H9 (cell line): Measurements from ENCODE around the gene HYAL2. TPM values are rescaled to one million over a fixed set of nuclear protein-coding genes. Genes with fewer than 3 reads are reported as not detected.
A peak's percentile ranks its signal among the peaks of the same experiment; 100 is the strongest.

Source experiments
- DNase-seq: peaks from one replicate; pipeline ENCODE4 v3.0.0-alpha.2; 2017
- H2AFZ ChIP-seq: one replicate; pipeline ENCODE4 v1.6.1; 2013; ENCODE audit warnings: mild to moderate bottlenecking, low read length, control low read depth, moderate library complexity
- H2AK5ac ChIP-seq: 2 replicates; pipeline ENCODE4 v1.6.1; 2013; ENCODE audit warnings: low read length, control low read depth, mixed read lengths; ENCODE audit not compliant: insufficient read length
- H2BK120ac ChIP-seq: one replicate; pipeline ENCODE4 v1.6.1; 2013; ENCODE audit warnings: low read depth, mild to moderate bottlenecking, low read length, control low read depth, inconsistent platforms; ENCODE audit not compliant: poor library complexity, severe bottlenecking
- H2BK12ac ChIP-seq: 2 replicates; pipeline ENCODE4 v1.6.1; 2013; ENCODE audit warnings: low read length, control low read depth, mixed read lengths, low read depth; ENCODE audit not compliant: insufficient read length
- H2BK15ac ChIP-seq: 2 replicates; pipeline ENCODE4 v1.6.1; 2013; ENCODE audit warnings: low read depth, low read length, control low read depth
- H2BK20ac ChIP-seq: one replicate; pipeline ENCODE4 v1.6.1; 2013; ENCODE audit warnings: low read depth, mild to moderate bottlenecking, low read length, control low read depth, inconsistent platforms; ENCODE audit not compliant: poor library complexity, severe bottlenecking
- H2BK5ac ChIP-seq: 2 replicates; pipeline ENCODE4 v1.6.1; 2013; ENCODE audit warnings: low read length, control low read depth, mixed read lengths; ENCODE audit not compliant: insufficient read length
- H3K14ac ChIP-seq: 2 replicates; pipeline ENCODE4 v1.6.1; 2013; ENCODE audit warnings: low read length, control low read depth; ENCODE audit not compliant: insufficient read depth
- H3K18ac ChIP-seq: 2 replicates; pipeline ENCODE4 v1.6.1; 2013; ENCODE audit warnings: low read depth, mild to moderate bottlenecking, mixed read lengths, low read length, control low read depth; ENCODE audit not compliant: insufficient read length
- H3K23ac ChIP-seq: 2 replicates; pipeline ENCODE4 v1.6.1; 2013; ENCODE audit warnings: low read length, control low read depth, mixed read lengths, low read depth; ENCODE audit not compliant: insufficient read length
- H3K23me2 ChIP-seq: 2 replicates; pipeline ENCODE4 v1.6.1; 2013; ENCODE audit warnings: low read depth, mild to moderate bottlenecking, mixed read lengths, low read length, control low read depth; ENCODE audit not compliant: insufficient read length, poor library complexity, severe bottlenecking
- H3K27ac ChIP-seq: 2 replicates; pipeline ENCODE4 v1.5.1; 2013; ENCODE audit warnings: low read length, control low read depth, mixed read lengths, low read depth; ENCODE audit not compliant: insufficient read length
- H3K27me3 ChIP-seq: 2 replicates; pipeline ENCODE4 v1.6.1; 2013; ENCODE audit warnings: low read length, control low read depth, inconsistent platforms; ENCODE audit not compliant: insufficient read depth
- H3K4ac ChIP-seq: 2 replicates; pipeline ENCODE4 v1.6.1; 2013; ENCODE audit warnings: low read depth, mild to moderate bottlenecking, control low read depth, inconsistent platforms, low read length, moderate library complexity
- H3K4me1 ChIP-seq: 2 replicates; pipeline ENCODE4 v1.6.1; 2013; ENCODE audit warnings: low read length, control low read depth, inconsistent platforms; ENCODE audit not compliant: insufficient read depth
- H3K4me2 ChIP-seq: 2 replicates; pipeline ENCODE4 v1.6.1; 2013; ENCODE audit warnings: low read length, control low read depth, mixed read lengths; ENCODE audit not compliant: insufficient read length, insufficient read depth
- H3K56ac ChIP-seq: 2 replicates; pipeline ENCODE4 v1.6.1; 2013; ENCODE audit warnings: low read depth, mild to moderate bottlenecking, mixed read lengths, low read length, control low read depth; ENCODE audit not compliant: insufficient read length
- H3K79me1 ChIP-seq: 2 replicates; pipeline ENCODE4 v1.6.1; 2013; ENCODE audit warnings: low read depth, mild to moderate bottlenecking, moderate library complexity, low read length, control low read depth, inconsistent platforms; ENCODE audit not compliant: insufficient read depth, poor library complexity, severe bottlenecking
- H3K79me2 ChIP-seq: 2 replicates; pipeline ENCODE4 v1.6.1; 2013; ENCODE audit warnings: low read length, control low read depth, inconsistent platforms; ENCODE audit not compliant: insufficient read depth
- H3K9ac ChIP-seq: 2 replicates; pipeline ENCODE4 v1.6.1; 2013; ENCODE audit warnings: low read length, control low read depth, mixed read lengths; ENCODE audit not compliant: insufficient read length; ENCODE audit errors: extremely low read depth
- H3K9me3 ChIP-seq: one replicate; pipeline ENCODE4 v1.6.1; 2013; ENCODE audit warnings: low read depth, low read length, inconsistent platforms; ENCODE audit not compliant: control insufficient read depth
- H3T11ph ChIP-seq: one replicate; pipeline ENCODE4 v1.6.1; 2013; ENCODE audit warnings: mild to moderate bottlenecking, low read length, control low read depth, inconsistent platforms
- H4K20me1 ChIP-seq: one replicate; pipeline ENCODE4 v1.6.1; 2013; ENCODE audit not compliant: control insufficient read depth, insufficient read length, insufficient read depth
- H4K5ac ChIP-seq: 2 replicates; pipeline ENCODE4 v1.6.1; 2013; ENCODE audit warnings: low read depth, mild to moderate bottlenecking, mixed read lengths, low read length, control low read depth; ENCODE audit not compliant: insufficient read length
- H4K8ac ChIP-seq: replicated peaks from 2 replicates; pipeline ENCODE4 v1.6.1; 2013; ENCODE audit warnings: low read length, control low read depth, mixed read lengths, low read depth; ENCODE audit not compliant: insufficient read length
- H4K91ac ChIP-seq: 2 replicates; pipeline ENCODE4 v1.6.1; 2013; ENCODE audit warnings: low read depth, mild to moderate bottlenecking, moderate library complexity, mixed read lengths, low read length, control low read depth; ENCODE audit not compliant: insufficient read length
- H3K27ac Mint-ChIP-seq, 3 experiments: 2 replicates in 2 of 3; 3 replicates in 1 of 3; pipeline ENCODE4 v1.8.0; 2020 to 2021; ENCODE audit warnings: mixed read lengths in 3 of 3, mild to moderate bottlenecking in 1 of 3, moderate library complexity in 1 of 3
- H3K27me3 Mint-ChIP-seq: 2 replicates; pipeline ENCODE4 v1.8.0; 2021; ENCODE audit warnings: low read depth, mild to moderate bottlenecking, moderate library complexity, mixed read lengths
- H3K36me3 Mint-ChIP-seq, 3 experiments: 2 replicates in 2 of 3; 3 replicates in 1 of 3; pipeline ENCODE4 v1.8.0; 2020 to 2021; ENCODE audit warnings: low read depth in 3 of 3, mixed read lengths in 3 of 3; ENCODE audit not compliant: insufficient read depth in 1 of 3
- H3K4me1 Mint-ChIP-seq, 2 experiments: 2 replicates each; pipeline ENCODE4 v1.8.0; 2020; ENCODE audit warnings: mixed read lengths in 2 of 2
- H3K4me3 Mint-ChIP-seq, 2 experiments: 2 replicates in 1 of 2; 3 replicates in 1 of 2; pipeline ENCODE4 v1.8.0; 2020 to 2021; ENCODE audit warnings: mild to moderate bottlenecking in 2 of 2, mixed read lengths in 2 of 2, moderate library complexity in 1 of 2
- H3K9me3 Mint-ChIP-seq, 2 experiments: 2 replicates in 1 of 2; 3 replicates in 1 of 2; pipeline ENCODE4 v1.8.0; 2020; ENCODE audit warnings: mild to moderate bottlenecking in 2 of 2, mixed read lengths in 2 of 2, moderate library complexity in 1 of 2
- WGBS: extraction: QIAGEN DNeasy Blood & Tissue Kit; methylation state at CpG from one replicate; pipeline ENCODE4 v1.1.7; 2013; ENCODE audit warnings: missing lambda C conversion rate, low lambda C conversion rate, mixed read lengths; ENCODE audit not compliant: insufficient read length; ENCODE audit errors: extremely low coverage; 5-methylcytosine and 5-hydroxymethylcytosine counted together
- total RNA-seq: library from RNA; stranded (reverse); gene quantifications from 2 replicates; pipeline ENCODE4 v1.2.1, GENCODE V29; 2021
- TF ChIP-seq, protein P1 (sequence below): fragments of 200-600 bp; sonication (generic); conservative IDR thresholded peaks from 3 replicates; pipeline ENCODE4 v1.8.0; 2021; ENCODE audit warnings: antibody characterized with exemption, mild to moderate bottlenecking

HYAL2 gene
- total RNA-seq, 1 experiment from 2014 or later, result 51.9 TPM

DNA sequence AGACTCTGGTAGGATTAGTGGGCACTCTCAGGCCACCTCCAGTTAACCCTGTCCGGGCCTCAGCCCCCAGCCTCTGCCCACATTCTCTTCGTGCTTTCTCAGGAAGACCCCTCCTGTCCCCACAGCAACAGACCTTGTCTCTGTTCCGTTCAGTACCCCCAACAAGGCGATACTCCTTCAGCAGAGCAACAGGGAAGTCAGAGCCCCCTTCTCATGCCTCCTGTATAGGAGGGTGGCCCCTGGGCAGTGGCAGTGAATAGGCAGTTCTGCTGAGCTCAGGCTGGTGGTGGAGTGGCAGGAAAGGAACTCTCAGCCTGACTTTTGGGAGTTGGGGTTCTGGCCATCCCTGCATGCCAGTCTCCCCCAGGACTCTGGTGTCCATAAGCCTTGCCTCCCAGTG lies 53.1 kb downstream of the HYAL2 start:
- Histone ChIP-seq H2BK120ac (no peak overlapping the region), H4K91ac (no peak overlapping the region), H3K4ac (no peak overlapping the region), H2BK20ac (no peak overlapping the region), H4K5ac (no peak overlapping the region), H2BK5ac (no peak overlapping the region), H3K56ac (no peak overlapping the region), H3K79me2 (no peaks in the 10 kb centered on the region), H3K4me1 (peaks cover 2% of the 10 kb centered on the region; the same call in 1 of the 2 replicates), H3K9ac (no peak overlapping the region), H2BK12ac (no peak overlapping the region), H3K27me3 (peaks cover 13% of the 10 kb centered on the region; the same call in 1 of the 2 replicates), H2BK15ac (no peak overlapping the region), H3K27ac (no peak overlapping the region), H3K79me1 (no peaks in the 10 kb centered on the region), H3K4me2 (no peak overlapping the region), H3K23ac (no peak overlapping the region), H3K18ac (no peak overlapping the region), H2AK5ac (no peak overlapping the region), H3K9me3 (no peaks in the 10 kb centered on the region), H2AFZ (no peak overlapping the region), H4K20me1 (no peaks in the 10 kb centered on the region), H3T11ph (no peak overlapping the region), H4K8ac (no peak overlapping the region), H3K14ac (no peak overlapping the region), H3K23me2 (peaks cover 4% of the 10 kb centered on the region)
- Mint-ChIP-seq H3K4me3 (no peak overlapping the region), H3K9me3 (no peaks in the 10 kb centered on the region; a peak in 1 of 5 replicates), H3K4me1 (peaks cover 44 to 62% of the 10 kb centered on the region in 2 experiments), H3K36me3 (no peaks in the 10 kb centered on the region; a peak in 1 of 7 replicates), H3K27ac (peak overlapping the region in 2 of 3 experiments; percentile 62 to 87; a peak in 2 of 7 replicates), H3K27me3 (peaks cover 20% of the 10 kb centered on the region)
- DNase-seq, result no peak
- WGBS, result no CpG with 5 or more reads among the region's 4 CpGs
- TF ChIP-seq, protein P1, sequence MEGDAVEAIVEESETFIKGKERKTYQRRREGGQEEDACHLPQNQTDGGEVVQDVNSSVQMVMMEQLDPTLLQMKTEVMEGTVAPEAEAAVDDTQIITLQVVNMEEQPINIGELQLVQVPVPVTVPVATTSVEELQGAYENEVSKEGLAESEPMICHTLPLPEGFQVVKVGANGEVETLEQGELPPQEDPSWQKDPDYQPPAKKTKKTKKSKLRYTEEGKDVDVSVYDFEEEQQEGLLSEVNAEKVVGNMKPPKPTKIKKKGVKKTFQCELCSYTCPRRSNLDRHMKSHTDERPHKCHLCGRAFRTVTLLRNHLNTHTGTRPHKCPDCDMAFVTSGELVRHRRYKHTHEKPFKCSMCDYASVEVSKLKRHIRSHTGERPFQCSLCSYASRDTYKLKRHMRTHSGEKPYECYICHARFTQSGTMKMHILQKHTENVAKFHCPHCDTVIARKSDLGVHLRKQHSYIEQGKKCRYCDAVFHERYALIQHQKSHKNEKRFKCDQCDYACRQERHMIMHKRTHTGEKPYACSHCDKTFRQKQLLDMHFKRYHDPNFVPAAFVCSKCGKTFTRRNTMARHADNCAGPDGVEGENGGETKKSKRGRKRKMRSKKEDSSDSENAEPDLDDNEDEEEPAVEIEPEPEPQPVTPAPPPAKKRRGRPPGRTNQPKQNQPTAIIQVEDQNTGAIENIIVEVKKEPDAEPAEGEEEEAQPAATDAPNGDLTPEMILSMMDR, result no peak
